ENCODE measurements around the gene CRISP1. TPM values are rescaled to one million over a fixed set of nuclear protein-coding genes. Genes with fewer than 3 reads are reported as not detected.

CRISP1 gene
- total and polyA plus RNA-seq, 12 donors = not detected

- no peaks in the 10 kb centered on the region for H3K9me3 ChIP-seq (replicated peaks in 1 of 3)
- intact Hi-C loops (cut with DNase I) = no loop called here
- WGBS, 4 donors = 70 to 76% (median 71%) methylated on average over 5 of the region's 5 CpGs
Observed at GRCh38 chr6:49888742-49889431, 22.6 kb upstream of the CRISP1 start.

DNA sequence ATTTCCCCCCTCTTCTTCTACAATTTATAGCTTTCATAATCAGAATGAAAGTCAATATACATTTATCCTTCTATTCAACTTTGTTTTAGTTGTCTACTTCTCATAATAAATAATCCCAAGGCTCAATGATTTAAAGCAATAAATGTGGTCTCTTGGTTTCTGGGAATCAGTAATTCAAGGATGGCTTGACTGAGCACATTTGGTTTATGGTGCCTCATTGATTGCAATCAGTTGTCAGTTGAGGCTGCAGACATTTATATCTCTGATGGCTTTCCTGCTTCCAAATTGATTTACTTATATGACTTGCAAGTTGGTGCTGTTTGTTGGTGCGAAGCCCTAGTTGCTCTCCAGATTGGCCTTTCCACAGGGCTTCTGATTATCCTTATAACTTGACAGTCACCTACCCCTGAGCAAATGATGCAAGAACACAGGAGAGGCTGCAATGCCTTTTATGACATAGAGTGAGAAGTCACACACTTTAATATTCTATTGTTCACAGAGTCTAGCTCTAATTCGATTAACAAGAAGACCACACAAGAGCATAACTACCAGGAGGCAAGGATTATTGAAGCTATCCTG is 2.7 kb upstream of the CRISP1 start:
- WGBS, 4 donors = 33 to 50% (median 40%) methylated on average over 2 of the region's 2 CpGs
- H3K27ac ChIP-seq = no peak overlapping the region
- TF ChIP-seq, protein P1, sequence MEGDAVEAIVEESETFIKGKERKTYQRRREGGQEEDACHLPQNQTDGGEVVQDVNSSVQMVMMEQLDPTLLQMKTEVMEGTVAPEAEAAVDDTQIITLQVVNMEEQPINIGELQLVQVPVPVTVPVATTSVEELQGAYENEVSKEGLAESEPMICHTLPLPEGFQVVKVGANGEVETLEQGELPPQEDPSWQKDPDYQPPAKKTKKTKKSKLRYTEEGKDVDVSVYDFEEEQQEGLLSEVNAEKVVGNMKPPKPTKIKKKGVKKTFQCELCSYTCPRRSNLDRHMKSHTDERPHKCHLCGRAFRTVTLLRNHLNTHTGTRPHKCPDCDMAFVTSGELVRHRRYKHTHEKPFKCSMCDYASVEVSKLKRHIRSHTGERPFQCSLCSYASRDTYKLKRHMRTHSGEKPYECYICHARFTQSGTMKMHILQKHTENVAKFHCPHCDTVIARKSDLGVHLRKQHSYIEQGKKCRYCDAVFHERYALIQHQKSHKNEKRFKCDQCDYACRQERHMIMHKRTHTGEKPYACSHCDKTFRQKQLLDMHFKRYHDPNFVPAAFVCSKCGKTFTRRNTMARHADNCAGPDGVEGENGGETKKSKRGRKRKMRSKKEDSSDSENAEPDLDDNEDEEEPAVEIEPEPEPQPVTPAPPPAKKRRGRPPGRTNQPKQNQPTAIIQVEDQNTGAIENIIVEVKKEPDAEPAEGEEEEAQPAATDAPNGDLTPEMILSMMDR (IDR thresholded peaks at IDR 0.05) = no peak
- no peak for TF ChIP-seq POLR2A (IDR thresholded peaks at IDR 0.05)
- no peaks in the 10 kb centered on the region for H3K27me3 ChIP-seq
- H3K4me1 ChIP-seq (replicated peaks in 1 of 2) = no peaks in the 10 kb centered on the region
- intact Hi-C loops (cut with DNase I) = no loop called here
- no peaks in the 10 kb centered on the region for H3K36me3 ChIP-seq (replicated peaks in 1 of 2)
- H3K9me3 ChIP-seq (replicated peaks in 1 of 3) = no peaks in the 10 kb centered on the region
- DNase-seq = no peak
- H3K4me3 ChIP-seq = no peak overlapping the region

More at GRCh38 chr6:49888742-49889431, 22.6 kb upstream of the CRISP1 start:
- no peaks in the 10 kb centered on the region for H3K27me3 ChIP-seq
- TF ChIP-seq, protein P1 (IDR thresholded peaks at IDR 0.05) = no peak
- TF ChIP-seq POLR2A (IDR thresholded peaks at IDR 0.05) = no peak
- H3K4me1 ChIP-seq (replicated peaks in 1 of 2) = no peaks in the 10 kb centered on the region
- H3K27ac ChIP-seq = no peak overlapping the region
- H3K4me3 ChIP-seq = no peak overlapping the region
- no peaks in the 10 kb centered on the region for H3K36me3 ChIP-seq (replicated peaks in 1 of 2)
- DNase-seq = no peak

DNA sequence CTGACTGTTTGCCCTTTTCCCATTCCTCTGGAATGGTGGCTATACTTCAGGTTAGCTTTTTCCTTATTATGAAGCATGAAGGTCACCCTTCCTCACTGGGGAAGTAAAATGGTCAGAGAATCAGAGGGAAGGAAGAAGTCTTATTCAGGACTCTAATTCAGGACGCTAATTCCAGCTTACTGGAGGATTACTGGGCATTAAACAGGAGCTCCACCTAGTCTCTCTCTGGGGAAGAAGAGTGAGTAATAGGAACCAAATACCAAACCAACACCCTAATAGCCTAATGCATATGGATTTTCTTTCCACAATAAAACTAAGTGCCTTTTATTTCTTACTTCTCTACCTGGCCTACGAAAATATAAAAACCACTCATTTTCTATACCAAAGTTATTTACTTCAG is 10.1 kb downstream of the CRISP1 start:
- no peak for DNase-seq
- Histone ChIP-seq H3K36me3 (replicated peaks in 1 of 2) (no peaks in the 10 kb centered on the region), H3K4me1 (replicated peaks in 1 of 2) (no peaks in the 10 kb centered on the region), H3K27me3 (no peaks in the 10 kb centered on the region), H3K9me3 (replicated peaks in 1 of 3) (no peaks in the 10 kb centered on the region), H3K4me3 (no peak overlapping the region), H3K27ac (no peak overlapping the region)
- WGBS, 4 donors = 62 to 92% (median 87%) methylated on average over 2 of the region's 2 CpGs
- intact Hi-C loops (cut with DNase I) = no loop called here
- TF ChIP-seq POLR2A (IDR thresholded peaks at IDR 0.05) = no peak
- TF ChIP-seq, protein P1 (IDR thresholded peaks at IDR 0.05) = no peak

GRCh38 chr6:49855221-49855620 is 11.1 kb downstream of the CRISP1 start:
- no peak overlapping the region for H3K27ac ChIP-seq
- no peak overlapping the region for H3K4me3 ChIP-seq
- WGBS, 4 donors = 77 to 86% (median 84%) methylated on average over 4 of the region's 4 CpGs
- H3K36me3 ChIP-seq (replicated peaks in 1 of 2) = no peaks in the 10 kb centered on the region
- intact Hi-C loops (cut with DNase I) = no loop called here
- H3K4me1 ChIP-seq (replicated peaks in 1 of 2) = no peaks in the 10 kb centered on the region
- DNase-seq = no peak
- no peaks in the 10 kb centered on the region for H3K27me3 ChIP-seq
- no peak for TF ChIP-seq POLR2A (IDR thresholded peaks at IDR 0.05)
- TF ChIP-seq, protein P1 (IDR thresholded peaks at IDR 0.05) = no peak
- H3K9me3 ChIP-seq (replicated peaks in 1 of 3) = no peaks in the 10 kb centered on the region

All from adrenal gland (tissue), 12 donors.